Measurements from ENCODE around the gene SLC25A39. TPM values are rescaled to one million over a fixed set of nuclear protein-coding genes. Genes with fewer than 3 reads are reported as not detected.
A peak's percentile ranks its signal among the peaks of the same experiment; 100 is the strongest.

The SLC25A39 gene
- total and polyA plus RNA-seq, 2 of the 13 experiments (the other 11 are each of a cell fraction or from before 2014, with no cell fraction given), result 144 to 151 TPM

DNA sequence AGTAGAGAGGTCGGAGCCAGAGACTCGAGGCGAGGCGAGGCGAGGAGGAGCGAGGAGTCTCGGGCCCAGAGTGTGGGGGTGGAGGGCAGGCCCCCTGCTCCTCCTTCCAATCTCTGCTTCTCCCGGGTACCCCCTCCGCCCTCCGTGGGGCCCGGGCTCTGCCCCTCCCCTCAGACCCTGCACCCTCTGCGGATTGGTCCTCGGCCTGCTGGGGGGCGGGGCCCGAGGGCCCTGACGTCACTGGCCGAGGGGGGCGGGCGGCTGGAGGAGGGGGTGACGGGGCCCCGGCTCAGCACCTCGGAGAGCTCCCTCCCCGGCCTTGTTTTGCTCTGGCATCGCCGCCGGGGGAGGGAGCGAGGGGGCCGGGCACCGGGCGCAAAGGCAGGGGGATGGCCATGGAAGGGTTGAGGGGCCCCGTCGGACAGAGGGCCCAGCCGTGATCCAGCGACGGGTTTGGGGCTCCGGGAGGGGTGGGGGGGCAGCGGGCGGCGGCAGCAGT lies 16.3 kb downstream of the SLC25A39 start, which contains the start of gene RUNDC3A (continued):
- TF ChIP-seq TFDP2 (CRISPR knock-in tag; IDR thresholded peaks at IDR 0.05), result no peak
- 0 out of 2 replicates have a peak, but pooled peaks have one; percentile 78 for TF ChIP-seq ZNF430 (CRISPR knock-in tag; IDR thresholded peaks at IDR 0.05)
- TF ChIP-seq THYN1 (CRISPR knock-in tag; IDR thresholded peaks at IDR 0.05; ENCODE audit: borderline replicate concordance, low read depth), result no peak
- peak; percentile 66; the same call in 1 of the 2 replicates for TF ChIP-seq ZNF414 (CRISPR knock-in tag; IDR thresholded peaks at IDR 0.05)
- peak; percentile 98 for TF ChIP-seq MAZ (IDR thresholded peaks at IDR 0.05; ENCODE audit: borderline replicate concordance, low read depth, low read length)
- peak; percentile 87 for TF ChIP-seq MAZ (CRISPR knock-in tag; IDR thresholded peaks at IDR 0.05; ENCODE audit: low read depth)
- TF ChIP-seq, protein P1, sequence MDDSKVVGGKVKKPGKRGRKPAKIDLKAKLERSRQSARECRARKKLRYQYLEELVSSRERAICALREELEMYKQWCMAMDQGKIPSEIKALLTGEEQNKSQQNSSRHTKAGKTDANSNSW (CRISPR knock-in tag; IDR thresholded peaks at IDR 0.05; ENCODE audit: borderline replicate concordance), result no peak; the same call in 1 of the 2 replicates
- peak; percentile 91 for TF ChIP-seq SAP130 (CRISPR knock-in tag; IDR thresholded peaks at IDR 0.05; ENCODE audit: low read depth)
- no peak for TF ChIP-seq ZNF180 (CRISPR knock-in tag; IDR thresholded peaks at IDR 0.05; ENCODE audit: borderline replicate concordance, low read depth)
- TF ChIP-seq, protein P2, sequence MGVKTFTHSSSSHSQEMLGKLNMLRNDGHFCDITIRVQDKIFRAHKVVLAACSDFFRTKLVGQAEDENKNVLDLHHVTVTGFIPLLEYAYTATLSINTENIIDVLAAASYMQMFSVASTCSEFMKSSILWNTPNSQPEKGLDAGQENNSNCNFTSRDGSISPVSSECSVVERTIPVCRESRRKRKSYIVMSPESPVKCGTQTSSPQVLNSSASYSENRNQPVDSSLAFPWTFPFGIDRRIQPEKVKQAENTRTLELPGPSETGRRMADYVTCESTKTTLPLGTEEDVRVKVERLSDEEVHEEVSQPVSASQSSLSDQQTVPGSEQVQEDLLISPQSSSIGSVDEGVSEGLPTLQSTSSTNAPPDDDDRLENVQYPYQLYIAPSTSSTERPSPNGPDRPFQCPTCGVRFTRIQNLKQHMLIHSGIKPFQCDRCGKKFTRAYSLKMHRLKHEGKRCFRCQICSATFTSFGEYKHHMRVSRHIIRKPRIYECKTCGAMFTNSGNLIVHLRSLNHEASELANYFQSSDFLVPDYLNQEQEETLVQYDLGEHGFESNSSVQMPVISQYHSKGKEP (CRISPR knock-in tag; IDR thresholded peaks at IDR 0.05), result peak; percentile 93
- peak; percentile 92; the same call in 1 of the 2 replicates for TF ChIP-seq AHR (CRISPR knock-in tag; IDR thresholded peaks at IDR 0.05)
- TF ChIP-seq ZNF619 (CRISPR knock-in tag; IDR thresholded peaks at IDR 0.05), result no peak
- TF ChIP-seq RELA (CRISPR knock-in tag; IDR thresholded peaks at IDR 0.05), result no peak
- no peak for TF ChIP-seq POLR2AphosphoS2 (IDR thresholded peaks at IDR 0.05; ENCODE audit: low read depth, low read length)
- TF ChIP-seq ZFP37 (CRISPR knock-in tag; IDR thresholded peaks at IDR 0.05; ENCODE audit: borderline replicate concordance), result peak; percentile 89; the same call in 1 of the 2 replicates
- TF ChIP-seq, protein P3, sequence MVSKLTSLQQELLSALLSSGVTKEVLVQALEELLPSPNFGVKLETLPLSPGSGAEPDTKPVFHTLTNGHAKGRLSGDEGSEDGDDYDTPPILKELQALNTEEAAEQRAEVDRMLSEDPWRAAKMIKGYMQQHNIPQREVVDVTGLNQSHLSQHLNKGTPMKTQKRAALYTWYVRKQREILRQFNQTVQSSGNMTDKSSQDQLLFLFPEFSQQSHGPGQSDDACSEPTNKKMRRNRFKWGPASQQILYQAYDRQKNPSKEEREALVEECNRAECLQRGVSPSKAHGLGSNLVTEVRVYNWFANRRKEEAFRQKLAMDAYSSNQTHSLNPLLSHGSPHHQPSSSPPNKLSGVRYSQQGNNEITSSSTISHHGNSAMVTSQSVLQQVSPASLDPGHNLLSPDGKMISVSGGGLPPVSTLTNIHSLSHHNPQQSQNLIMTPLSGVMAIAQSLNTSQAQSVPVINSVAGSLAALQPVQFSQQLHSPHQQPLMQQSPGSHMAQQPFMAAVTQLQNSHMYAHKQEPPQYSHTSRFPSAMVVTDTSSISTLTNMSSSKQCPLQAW (CRISPR knock-in tag; IDR thresholded peaks at IDR 0.05), result peak; percentile 35; the same call in 1 of the 2 replicates
- no peak; the same call in 1 of the 2 replicates for TF ChIP-seq ZNF225 (CRISPR knock-in tag; IDR thresholded peaks at IDR 0.05)
- TF ChIP-seq MTF2 (CRISPR knock-in tag; IDR thresholded peaks at IDR 0.05; ENCODE audit: borderline replicate concordance), result peak; percentile 31; the same call in 1 of the 2 replicates
- TF ChIP-seq KAT8 (CRISPR knock-in tag; IDR thresholded peaks at IDR 0.05), result peak; percentile 75
- TF ChIP-seq MAFK (conservative IDR thresholded peaks at IDR 0.05 in 1 of 2, IDR thresholded peaks at IDR 0.05 in 1 of 2; ENCODE audit: low read length in 2 of 2), result no peak
- 0 out of 2 replicates have a peak, but pooled peaks have one; percentile 34 for TF ChIP-seq ZFAT (CRISPR knock-in tag; conservative IDR thresholded peaks at IDR 0.05)
- TF ChIP-seq NFYC (CRISPR knock-in tag; IDR thresholded peaks at IDR 0.05), result peak; percentile 70
- TF ChIP-seq PAWR (CRISPR knock-in tag; IDR thresholded peaks at IDR 0.05; ENCODE audit: borderline replicate concordance), result no peak
- no peak for TF ChIP-seq HNRNPH1 (optimal IDR thresholded peaks at IDR 0.05; ENCODE audit: low read depth, low read length)
- peak; percentile 42; the same call in 1 of the 2 replicates for TF ChIP-seq ZFX (CRISPR knock-in tag; IDR thresholded peaks at IDR 0.05; ENCODE audit: low read depth)
- peak; percentile 59; the same call in 1 of the 2 replicates for TF ChIP-seq ZNF766 (CRISPR knock-in tag; IDR thresholded peaks at IDR 0.05; ENCODE audit: borderline replicate concordance)
